ENCODE data around the gene SUSD6. TPM values are rescaled to one million over a fixed set of nuclear protein-coding genes. Genes with fewer than 3 reads are reported as not detected.

The SUSD6 gene
- polyA plus RNA-seq, 1 of the 3 experiments (the other 2 are of a cell fraction): 8.5 TPM

DNA sequence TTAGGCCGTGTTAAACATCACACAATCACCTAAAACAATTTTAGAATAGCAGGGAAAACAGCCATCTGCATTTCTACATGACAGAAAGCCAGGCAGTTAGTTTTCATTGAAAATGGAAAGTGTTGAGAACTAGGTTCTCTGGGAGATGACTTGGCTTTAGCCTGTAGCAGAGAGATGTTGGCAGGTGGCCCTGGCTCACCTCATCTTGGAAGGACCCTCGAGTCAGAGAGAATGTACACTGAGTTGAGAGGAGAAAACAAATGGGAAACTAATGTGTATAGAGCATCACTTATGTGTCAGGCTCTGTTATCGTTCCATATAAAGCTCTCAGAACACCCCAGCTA lies 51.9 kb downstream of the SUSD6 start:
- Histone ChIP-seq H3K4me1 (ENCODE audit: control insufficient read depth in 1 of 2, insufficient read depth in 2 of 2, low read depth in 1 of 2, low read length in 1 of 2) (peaks cover 12 to 26% of the 10 kb centered on the region in 2 experiments), H3K9me2 (no peaks in the 10 kb centered on the region), H3K27me3 (ENCODE audit: insufficient read depth) (no peaks in the 10 kb centered on the region), H3F3A (replicated peaks; ENCODE audit: insufficient read depth) (peaks cover 21% of the 10 kb centered on the region), H4K20me1 (ENCODE audit: insufficient read depth) (no peaks in the 10 kb centered on the region), H3K9ac (no peak overlapping the region), H3K27ac (ENCODE audit: low read depth in 2 of 2, low read length in 1 of 2) (peak overlapping the region in 1 of 2 experiments; percentile 25; a peak in 1 of 4 replicates), H2AFZ (ENCODE audit: low read depth) (no peak overlapping the region), H3K79me2 (ENCODE audit: insufficient read depth) (peaks cover 8% of the 10 kb centered on the region; the same call in 1 of the 2 replicates), H3K4me2 (no peak overlapping the region; the same call in 1 of the 2 replicates), H3K9me3 (no peaks in the 10 kb centered on the region), H3K4me3 (ENCODE audit: low read depth in 2 of 2, low read length in 1 of 2) (no peak overlapping the region), H3K36me3 (replicated peaks in 1 of 2; ENCODE audit: control insufficient read depth in 1 of 2, insufficient read depth in 2 of 2, low read length in 1 of 2) (peaks cover 0 to 5% of the 10 kb centered on the region in 2 experiments)
- TF ChIP-seq MXI1 (IDR thresholded peaks at IDR 0.05; ENCODE audit: low read depth, low read length) (no peak), RXRA (IDR thresholded peaks at IDR 0.05; ENCODE audit: borderline replicate concordance, low read depth) (no peak)
- TF ChIP-seq, protein P1, sequence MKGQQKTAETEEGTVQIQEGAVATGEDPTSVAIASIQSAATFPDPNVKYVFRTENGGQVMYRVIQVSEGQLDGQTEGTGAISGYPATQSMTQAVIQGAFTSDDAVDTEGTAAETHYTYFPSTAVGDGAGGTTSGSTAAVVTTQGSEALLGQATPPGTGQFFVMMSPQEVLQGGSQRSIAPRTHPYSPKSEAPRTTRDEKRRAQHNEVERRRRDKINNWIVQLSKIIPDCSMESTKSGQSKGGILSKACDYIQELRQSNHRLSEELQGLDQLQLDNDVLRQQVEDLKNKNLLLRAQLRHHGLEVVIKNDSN (IDR thresholded peaks at IDR 0.05; ENCODE audit: borderline replicate concordance, low read depth): no peak
- TF ChIP-seq, protein P2, sequence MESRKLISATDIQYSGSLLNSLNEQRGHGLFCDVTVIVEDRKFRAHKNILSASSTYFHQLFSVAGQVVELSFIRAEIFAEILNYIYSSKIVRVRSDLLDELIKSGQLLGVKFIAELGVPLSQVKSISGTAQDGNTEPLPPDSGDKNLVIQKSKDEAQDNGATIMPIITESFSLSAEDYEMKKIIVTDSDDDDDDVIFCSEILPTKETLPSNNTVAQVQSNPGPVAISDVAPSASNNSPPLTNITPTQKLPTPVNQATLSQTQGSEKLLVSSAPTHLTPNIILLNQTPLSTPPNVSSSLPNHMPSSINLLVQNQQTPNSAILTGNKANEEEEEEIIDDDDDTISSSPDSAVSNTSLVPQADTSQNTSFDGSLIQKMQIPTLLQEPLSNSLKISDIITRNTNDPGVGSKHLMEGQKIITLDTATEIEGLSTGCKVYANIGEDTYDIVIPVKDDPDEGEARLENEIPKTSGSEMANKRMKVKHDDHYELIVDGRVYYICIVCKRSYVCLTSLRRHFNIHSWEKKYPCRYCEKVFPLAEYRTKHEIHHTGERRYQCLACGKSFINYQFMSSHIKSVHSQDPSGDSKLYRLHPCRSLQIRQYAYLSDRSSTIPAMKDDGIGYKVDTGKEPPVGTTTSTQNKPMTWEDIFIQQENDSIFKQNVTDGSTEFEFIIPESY (IDR thresholded peaks at IDR 0.05; ENCODE audit: borderline replicate concordance, low read depth): no peak
- TF ChIP-seq, protein P3, sequence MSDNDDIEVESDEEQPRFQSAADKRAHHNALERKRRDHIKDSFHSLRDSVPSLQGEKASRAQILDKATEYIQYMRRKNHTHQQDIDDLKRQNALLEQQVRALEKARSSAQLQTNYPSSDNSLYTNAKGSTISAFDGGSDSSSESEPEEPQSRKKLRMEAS (IDR thresholded peaks at IDR 0.05; ENCODE audit: low read depth): no peak
- no peak for DNase-seq
- WGBS (ENCODE audit: low lambda C conversion rate): 76% methylated on average over 3 of the region's 3 CpGs
- ChIA-PET POLR2A (no interaction called here), CTCF (interaction anchor here (1.3 kb wide), 1 partner anchor 12 kb away, joined by 3 read pairs; no protein-coding TSS in a partner anchor)

DNA sequence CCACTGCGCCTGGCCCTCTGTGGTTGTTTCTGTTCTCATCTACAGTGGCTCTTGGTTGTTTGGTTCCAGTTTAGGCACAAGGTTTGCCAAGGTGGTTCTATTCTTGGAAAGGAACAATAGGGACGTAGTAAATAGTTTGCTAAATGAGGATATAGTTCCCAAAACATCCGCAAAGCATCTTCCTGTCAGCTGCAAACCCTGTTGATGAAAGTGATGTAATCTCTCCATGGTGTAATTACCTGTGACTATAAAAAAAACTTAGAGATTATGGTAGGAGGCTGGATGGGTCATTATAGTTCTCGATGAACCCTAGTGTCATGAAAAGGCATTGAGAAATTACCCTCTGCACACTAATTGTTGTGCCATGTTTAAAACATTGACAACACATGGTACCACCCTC lies 52.9 kb downstream of the SUSD6 start:
- H3K36me3 ChIP-seq (replicated peaks in 1 of 2; ENCODE audit: control insufficient read depth in 1 of 2, insufficient read depth in 2 of 2, low read length in 1 of 2): peaks cover 0 to 5% of the 10 kb centered on the region in 2 experiments
- DNase-seq: no peak
- no peaks in the 10 kb centered on the region for H3K27me3 ChIP-seq (ENCODE audit: insufficient read depth)
- no peak overlapping the region for H3K4me2 ChIP-seq
- no peaks in the 10 kb centered on the region for H3K9me3 ChIP-seq
- H4K20me1 ChIP-seq (ENCODE audit: insufficient read depth): no peaks in the 10 kb centered on the region
- no peak overlapping the region for H3K9ac ChIP-seq
- H3K4me1 ChIP-seq (ENCODE audit: control insufficient read depth in 1 of 2, insufficient read depth in 2 of 2, low read depth in 1 of 2, low read length in 1 of 2): peaks cover 12 to 26% of the 10 kb centered on the region in 2 experiments
- TF ChIP-seq RCOR1 (IDR thresholded peaks at IDR 0.05; ENCODE audit: low read length): no peak
- TF ChIP-seq GATA2 (CRISPR knock-in tag; IDR thresholded peaks at IDR 0.05): no peak
- no peak for TF ChIP-seq SIN3A (IDR thresholded peaks at IDR 0.05; ENCODE audit: borderline replicate concordance, low read depth, low read length)
- TF ChIP-seq, protein P3 (IDR thresholded peaks at IDR 0.05; ENCODE audit: low read depth): no peak
- no peak for TF ChIP-seq FOSL2 (IDR thresholded peaks at IDR 0.05; ENCODE audit: borderline replicate concordance, low read depth)
- TF ChIP-seq RAD21 (IDR thresholded peaks at IDR 0.05; ENCODE audit: low read length): no peak
- no peak for TF ChIP-seq RXRA (IDR thresholded peaks at IDR 0.05; ENCODE audit: borderline replicate concordance, low read depth)
- TF ChIP-seq FOXJ3 (CRISPR knock-in tag; IDR thresholded peaks at IDR 0.05): no peak
- TF ChIP-seq, protein P4, sequence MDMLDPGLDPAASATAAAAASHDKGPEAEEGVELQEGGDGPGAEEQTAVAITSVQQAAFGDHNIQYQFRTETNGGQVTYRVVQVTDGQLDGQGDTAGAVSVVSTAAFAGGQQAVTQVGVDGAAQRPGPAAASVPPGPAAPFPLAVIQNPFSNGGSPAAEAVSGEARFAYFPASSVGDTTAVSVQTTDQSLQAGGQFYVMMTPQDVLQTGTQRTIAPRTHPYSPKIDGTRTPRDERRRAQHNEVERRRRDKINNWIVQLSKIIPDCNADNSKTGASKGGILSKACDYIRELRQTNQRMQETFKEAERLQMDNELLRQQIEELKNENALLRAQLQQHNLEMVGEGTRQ (IDR thresholded peaks at IDR 0.05; ENCODE audit: borderline replicate concordance, low read depth, low read length): no peak
- TF ChIP-seq, protein P2 (IDR thresholded peaks at IDR 0.05; ENCODE audit: borderline replicate concordance, low read depth): no peak
- TF ChIP-seq CHD2 (IDR thresholded peaks at IDR 0.05; ENCODE audit: low read length, partially characterized antibody): no peak
- TF ChIP-seq GABPA (IDR thresholded peaks at IDR 0.05; ENCODE audit: low read depth): no peak
- no peak for TF ChIP-seq RFX5 (IDR thresholded peaks at IDR 0.05; ENCODE audit: low read length)
- TF ChIP-seq TEAD4 (IDR thresholded peaks at IDR 0.05; ENCODE audit: borderline replicate concordance, insufficient read depth): no peak
- no peak overlapping the region for H3K27ac ChIP-seq (ENCODE audit: low read depth in 2 of 2, low read length in 1 of 2)
- 94% methylated on average over 4 of the region's 4 CpGs for WGBS (ENCODE audit: low lambda C conversion rate)
- H3F3A ChIP-seq (replicated peaks; ENCODE audit: insufficient read depth): peaks cover 21% of the 10 kb centered on the region
- H3K4me3 ChIP-seq (ENCODE audit: low read depth in 2 of 2, low read length in 1 of 2): no peak overlapping the region
- no peaks in the 10 kb centered on the region for H3K9me2 ChIP-seq
- ChIA-PET POLR2A (no interaction called here), CTCF (no interaction called here)
- H3K79me2 ChIP-seq (ENCODE audit: insufficient read depth): peaks cover 10% of the 10 kb centered on the region; the same call in 1 of the 2 replicates
- no peak overlapping the region for H2AFZ ChIP-seq (ENCODE audit: low read depth)
